Spinal cord (tissue), 10 donors: ENCODE data around the gene EML6. TPM values are rescaled to one million over a fixed set of nuclear protein-coding genes. Genes with fewer than 3 reads are reported as not detected.
"Not testable (repeated sequence)": the region's sequence is repeated elsewhere in the genome, so short reads cannot be mapped to it uniquely, and the experiment has no call there.

Experiments
- DNase-seq, 6 donors: peaks; one replicate each; pipeline versions ENCODE4 v3.0.0 to v3.0.0-alpha.2; 2013 to 2015; ENCODE audit warnings: low spot score in 6 of 6, low read depth in 4 of 6
- H3K27ac ChIP-seq: one replicate; pipeline ENCODE4 v1.5.1; 2013; ENCODE audit warnings: low read depth, low read length, control low read depth
- H3K27me3 ChIP-seq: one replicate; pipeline ENCODE4 v1.6.1; 2013; ENCODE audit warnings: low read length; ENCODE audit not compliant: control insufficient read depth, insufficient read depth
- H3K36me3 ChIP-seq: one replicate; pipeline ENCODE4 v1.6.1; 2013; ENCODE audit warnings: low read length; ENCODE audit not compliant: control insufficient read depth, insufficient read depth
- H3K4me1 ChIP-seq: one replicate; pipeline ENCODE4 v1.6.1; 2013; ENCODE audit warnings: low read length; ENCODE audit not compliant: control insufficient read depth, insufficient read depth
- H3K4me3 ChIP-seq: one replicate; pipeline ENCODE4 v1.5.1; 2013; ENCODE audit warnings: low read depth, low read length, control low read depth
- H3K9me3 ChIP-seq: one replicate; pipeline ENCODE4 v1.6.1; 2013; ENCODE audit warnings: low read length; ENCODE audit not compliant: control insufficient read depth, insufficient read depth
- WGBS: methylation state at CpG from one replicate; pipeline ENCODE4 v1.1.5; 2013; ENCODE audit warnings: missing lambda C conversion rate; ENCODE audit not compliant: insufficient coverage; 5-methylcytosine and 5-hydroxymethylcytosine counted together
- polyA plus RNA-seq, 2 donors: library from polyadenylated mRNA; unstranded; fragments of 120-200 nt; gene quantifications; one replicate each; pipeline ENCODE4 v1.2.1, GENCODE V29; 2013; ENCODE audit not compliant: insufficient read length in 2 of 2
- total RNA-seq, 2 donors: library from RNA; depleted of rRNA in 1 of 2; stranded (reverse); fragments of 120-200 nt in 1 of 2; fragments of >200 nt in 1 of 2; gene quantifications; one replicate each; pipeline versions ENCODE4 v1.2.3 to v1.2.4, GENCODE V29; 2013 to 2014
- donor health status: healthy.

The EML6 gene
- total and polyA plus RNA-seq, 4 donors = 6.9 to 22.6 (median 18.5) TPM

DNA sequence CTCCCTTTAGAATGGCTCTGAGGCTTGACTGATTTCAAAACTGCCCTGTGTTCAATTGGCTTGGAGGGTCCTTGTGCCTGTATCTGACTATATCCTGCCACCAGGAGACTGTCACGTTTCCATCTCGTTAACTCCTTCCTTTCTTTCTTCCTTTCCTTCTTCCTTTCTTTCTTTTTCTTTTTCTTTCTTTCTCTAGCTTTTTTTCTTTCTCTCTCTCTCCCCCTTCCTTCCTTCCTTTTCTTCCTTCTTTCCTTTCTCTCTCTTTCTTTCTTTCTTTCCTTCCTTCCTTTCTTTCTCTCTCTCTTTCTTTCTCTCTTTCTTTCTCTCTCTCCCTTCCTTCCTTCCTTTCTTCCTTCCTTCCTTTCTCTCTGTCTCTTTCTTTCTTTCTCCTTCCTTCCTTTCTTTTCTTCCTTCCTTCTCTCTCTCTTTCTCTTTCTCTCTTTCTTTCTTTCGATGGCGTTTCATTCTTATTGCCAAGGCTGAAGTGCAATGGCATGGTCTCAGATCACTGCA lies 38.1 kb upstream of the EML6 start:
- no peaks in the 10 kb centered on the region for H3K36me3 ChIP-seq
- H3K27ac ChIP-seq = no peak overlapping the region
- no peaks in the 10 kb centered on the region for H3K27me3 ChIP-seq
- no peaks in the 10 kb centered on the region for H3K9me3 ChIP-seq
- WGBS = 82% methylated on average over 4 of the region's 4 CpGs
- no peak for DNase-seq
- H3K4me1 ChIP-seq = no peaks in the 10 kb centered on the region
- H3K4me3 ChIP-seq = no peak overlapping the region

DNA sequence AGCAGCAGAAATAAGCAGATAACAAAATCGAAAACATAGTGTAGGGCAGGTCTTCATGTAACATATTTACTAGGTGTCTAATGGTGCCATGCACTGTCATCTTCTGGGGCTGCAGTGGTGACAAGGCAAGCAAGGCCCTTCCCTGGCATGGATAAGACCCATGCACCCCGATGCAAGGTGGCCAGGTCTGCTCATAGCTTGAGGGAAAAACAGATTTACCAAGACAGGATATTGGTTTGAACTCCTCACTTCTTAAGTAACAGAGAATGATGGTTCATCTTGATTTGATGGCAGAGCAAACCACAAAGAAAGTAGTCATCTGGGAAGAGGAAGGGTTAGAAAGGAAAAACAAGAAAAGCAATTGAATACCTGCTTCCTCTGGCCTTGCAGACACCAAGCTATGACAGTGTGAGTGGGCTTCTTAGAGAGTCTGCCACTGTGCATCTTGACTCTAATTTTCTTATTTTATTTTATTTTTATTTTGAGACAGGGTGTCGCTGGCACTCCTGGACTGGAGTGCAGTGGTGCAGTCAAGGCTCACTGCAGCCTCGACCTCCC lies 35.8 kb upstream of the EML6 start:
- Histone ChIP-seq H3K9me3 (no peaks in the 10 kb centered on the region), H3K36me3 (no peaks in the 10 kb centered on the region), H3K4me1 (no peaks in the 10 kb centered on the region), H3K27ac (no peak overlapping the region), H3K4me3 (no peak overlapping the region), H3K27me3 (no peaks in the 10 kb centered on the region)
- DNase-seq = no peak
- WGBS = 100% methylated on average over 2 of the region's 4 CpGs

DNA sequence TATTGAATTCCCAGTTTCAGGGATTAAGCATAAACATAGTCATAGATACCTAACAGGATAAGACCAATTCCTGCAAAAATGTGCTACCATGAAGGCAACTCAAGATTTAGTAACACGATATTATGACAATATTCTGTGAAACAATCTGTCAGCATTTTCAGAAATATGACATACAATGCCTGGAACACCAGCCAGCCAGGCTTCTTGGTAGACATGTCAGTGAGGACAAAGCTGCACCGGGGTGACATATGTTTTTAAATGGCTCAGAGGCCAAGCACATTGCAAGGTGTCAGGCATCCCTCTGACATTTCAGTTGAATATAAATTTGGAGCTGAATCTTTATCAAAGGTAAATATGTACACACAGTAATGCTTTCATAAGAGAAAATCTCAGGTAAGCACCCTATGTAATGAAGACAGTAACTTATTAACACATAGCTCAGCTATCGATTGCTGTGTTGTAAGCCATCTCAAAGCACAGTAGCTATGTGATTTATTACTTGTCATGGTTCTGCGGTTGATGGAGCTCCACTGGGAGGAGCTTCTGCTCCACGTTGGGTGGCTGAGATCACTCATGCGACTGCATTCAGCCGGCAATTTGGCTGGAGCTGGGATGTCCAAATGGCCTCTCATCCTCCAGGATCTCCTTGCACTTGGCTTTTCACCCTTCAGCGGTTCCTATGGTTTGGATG lies 31.9 kb upstream of the EML6 start:
- H3K36me3 ChIP-seq = no peaks in the 10 kb centered on the region
- WGBS = 80% methylated on average over 6 of the region's 8 CpGs
- no peak overlapping the region for H3K4me3 ChIP-seq
- H3K27ac ChIP-seq = no peak overlapping the region
- no peaks in the 10 kb centered on the region for H3K27me3 ChIP-seq
- H3K4me1 ChIP-seq = peaks cover 5% of the 10 kb centered on the region
- no peak for DNase-seq
- no peaks in the 10 kb centered on the region for H3K9me3 ChIP-seq

DNA sequence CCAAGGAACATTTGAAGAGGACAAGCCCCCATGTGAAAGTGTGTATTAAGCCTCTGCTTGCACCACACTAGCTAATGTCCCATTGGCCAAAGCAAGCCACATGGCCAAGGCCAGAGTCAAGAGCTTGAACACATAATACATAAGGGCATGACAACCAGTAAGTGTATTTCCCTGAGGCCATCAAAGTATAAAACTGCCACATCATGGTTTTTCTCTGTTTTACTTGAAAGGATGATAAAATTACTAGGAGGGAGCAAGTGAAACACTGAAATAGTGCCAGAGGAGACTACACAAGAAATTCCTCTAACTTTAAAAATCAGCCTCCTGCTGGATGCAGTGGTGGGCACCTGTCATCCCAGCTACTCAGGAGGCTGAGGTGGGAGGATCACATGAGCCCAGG lies 30.9 kb upstream of the EML6 start:
- H3K27me3 ChIP-seq = no peaks in the 10 kb centered on the region
- no peak for DNase-seq
- no peaks in the 10 kb centered on the region for H3K9me3 ChIP-seq
- H3K4me1 ChIP-seq = peaks cover 5% of the 10 kb centered on the region
- H3K27ac ChIP-seq = no peak overlapping the region
- H3K36me3 ChIP-seq = no peaks in the 10 kb centered on the region
- no peak overlapping the region for H3K4me3 ChIP-seq

DNA sequence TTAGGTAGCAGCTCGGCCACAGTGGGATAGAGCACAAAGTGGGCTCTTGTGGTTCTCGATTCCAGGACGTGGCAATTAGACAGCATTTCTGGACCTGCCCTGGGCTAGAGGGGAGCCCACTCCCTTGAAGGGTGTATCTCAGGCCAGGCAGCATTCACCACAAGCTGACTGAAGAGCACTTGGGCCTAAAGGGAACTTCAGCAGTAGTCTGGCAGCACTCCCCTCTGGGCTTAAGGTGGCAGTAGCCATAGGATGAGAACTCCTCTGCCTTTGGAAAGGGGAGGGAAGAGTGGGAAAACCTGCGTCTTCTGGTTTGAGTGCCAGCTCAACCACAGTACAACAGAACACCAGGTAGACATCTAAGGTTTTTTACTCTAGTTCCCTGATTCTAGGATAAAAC lies 28.1 kb upstream of the EML6 start:
- WGBS = 100% methylated on average over 3 of the region's 4 CpGs
- H3K4me3 ChIP-seq = no peak overlapping the region
- H3K36me3 ChIP-seq = no peaks in the 10 kb centered on the region
- H3K4me1 ChIP-seq = peaks cover 5% of the 10 kb centered on the region
- H3K27me3 ChIP-seq = no peaks in the 10 kb centered on the region
- H3K9me3 ChIP-seq = no peaks in the 10 kb centered on the region
- no peak overlapping the region for H3K27ac ChIP-seq
- no peak for DNase-seq

DNA sequence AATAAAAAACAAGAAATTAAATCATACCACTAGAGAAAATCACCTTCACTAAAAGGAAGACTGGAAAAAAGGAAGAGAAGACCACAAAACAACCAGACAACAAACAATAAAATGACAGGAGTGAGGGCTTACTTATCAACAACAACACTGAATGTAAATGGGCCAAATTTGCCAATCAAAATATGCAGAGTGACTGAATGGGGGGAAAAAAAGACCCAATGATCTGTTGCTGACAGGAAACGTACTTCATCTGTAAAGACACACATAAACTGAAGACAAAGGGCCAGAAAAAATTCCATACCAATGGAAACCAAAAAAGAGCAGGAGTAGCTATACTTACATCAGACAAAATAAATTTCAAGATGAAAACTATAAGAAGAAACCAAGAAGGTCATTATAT lies 25.5 kb upstream of the EML6 start:
- Histone ChIP-seq H3K9me3 (no peaks in the 10 kb centered on the region), H3K36me3 (no peaks in the 10 kb centered on the region), H3K27me3 (no peaks in the 10 kb centered on the region), H3K4me1 (peaks cover 5% of the 10 kb centered on the region), H3K4me3 (no peak overlapping the region), H3K27ac (no peak overlapping the region)
- WGBS = no CpG with 5 or more reads among the region's 1 CpG
- DNase-seq = no peak

DNA sequence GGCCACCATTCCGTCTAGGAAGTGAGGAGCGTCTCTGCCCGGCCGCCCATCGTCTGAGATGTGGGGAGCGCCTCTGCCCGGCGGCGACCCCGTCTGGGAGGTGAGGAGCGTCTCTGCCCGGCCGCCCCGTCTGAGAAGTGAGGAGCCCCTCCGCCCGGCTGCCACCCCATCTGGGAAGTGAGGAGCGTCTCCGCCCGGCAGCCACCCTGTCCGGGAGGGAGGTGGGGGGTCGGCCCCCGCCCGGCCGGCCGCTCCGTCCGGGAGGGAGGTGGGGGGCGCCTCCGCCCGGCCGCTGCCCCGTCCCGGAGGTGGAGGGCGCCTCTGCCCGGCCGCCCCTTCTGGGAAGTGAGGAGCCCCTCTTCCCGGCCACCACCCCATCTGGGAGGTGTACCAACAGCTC lies 24.5 kb upstream of the EML6 start:
- not testable (repeated sequence) for H3K27ac ChIP-seq
- 96% methylated on average over 14 of the region's 37 CpGs for WGBS

DNA sequence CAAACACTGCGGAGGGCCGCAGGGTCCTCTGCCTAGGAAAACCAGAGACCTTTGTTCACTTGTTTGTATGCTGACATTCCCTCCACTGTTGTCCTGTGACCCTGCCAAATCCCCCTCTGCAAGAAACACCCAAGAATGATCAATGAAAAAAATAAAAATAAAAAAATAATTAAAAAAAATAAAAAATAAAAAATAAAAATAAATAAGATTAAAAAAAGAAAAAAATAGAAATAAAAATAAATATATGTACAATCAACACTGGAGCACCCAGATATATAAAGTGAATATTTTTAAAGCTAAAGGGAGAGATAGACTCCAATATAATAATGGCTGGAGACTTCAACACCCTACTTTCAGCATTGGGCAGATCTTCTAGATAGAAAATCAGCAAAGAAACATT lies 23.8 kb upstream of the EML6 start:
- Histone ChIP-seq H3K4me1 (no peaks in the 10 kb centered on the region), H3K27ac (no peak overlapping the region), H3K27me3 (no peaks in the 10 kb centered on the region), H3K36me3 (no peaks in the 10 kb centered on the region), H3K4me3 (no peak overlapping the region), H3K9me3 (no peaks in the 10 kb centered on the region)
- DNase-seq = no peak
- no CpG with 5 or more reads among the region's 2 CpGs for WGBS

More for the DNA sequence above, 24.5 kb upstream of the EML6 start:
- H3K36me3 ChIP-seq, H3K4me1 ChIP-seq, DNase-seq, H3K9me3 ChIP-seq, H3K27me3 ChIP-seq, H3K4me3 ChIP-seq: not testable (repeated sequence)

DNA sequence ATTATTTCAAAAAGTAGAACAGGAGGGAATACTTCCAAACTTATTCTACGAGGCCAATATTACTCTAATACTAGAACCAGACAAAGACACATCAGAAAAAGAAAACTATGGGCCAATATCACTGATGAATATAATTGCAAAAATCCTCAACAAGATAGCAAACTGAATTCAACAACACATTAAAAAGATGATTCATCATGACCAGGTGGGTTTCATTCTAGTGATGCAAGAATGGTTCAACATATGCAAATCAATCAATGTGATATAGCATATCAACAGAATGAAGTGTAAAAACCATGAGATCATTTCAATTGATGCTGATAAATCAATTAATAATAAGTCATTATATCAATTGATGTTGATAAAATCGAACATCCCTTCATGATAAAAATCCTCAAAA lies 22.4 kb upstream of the EML6 start:
- no peak for DNase-seq
- no CpG with 5 or more reads among the region's 2 CpGs for whole genome bisulfite sequencing
- Histone ChIP-seq H3K36me3 (no peaks in the 10 kb centered on the region), H3K4me1 (no peaks in the 10 kb centered on the region), H3K9me3 (no peaks in the 10 kb centered on the region), H3K27me3 (no peaks in the 10 kb centered on the region), H3K4me3 (no peak overlapping the region), H3K27ac (no peak overlapping the region)

DNA sequence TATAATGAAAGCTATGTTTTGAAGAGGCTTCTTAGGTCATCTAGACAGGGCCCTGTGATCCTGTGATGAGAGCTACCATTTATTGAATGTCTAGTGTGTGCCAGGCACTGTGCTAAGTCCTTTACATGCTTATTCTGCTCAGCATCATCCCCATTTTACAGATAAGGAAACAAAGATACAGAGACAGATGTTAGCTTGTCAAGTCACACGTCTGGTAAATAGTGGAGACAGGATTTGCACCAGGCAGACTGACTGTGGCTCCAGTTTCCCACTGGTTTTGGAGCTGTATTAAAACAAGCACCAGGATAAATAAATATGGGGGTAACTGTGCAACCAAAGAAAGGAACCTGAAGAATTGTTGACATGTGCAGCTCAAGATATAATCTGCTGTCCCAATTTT lies 19.2 kb upstream of the EML6 start:
- Histone ChIP-seq H3K9me3 (no peaks in the 10 kb centered on the region), H3K27ac (no peak overlapping the region), H3K4me3 (no peak overlapping the region), H3K4me1 (peaks cover 10% of the 10 kb centered on the region), H3K27me3 (peaks cover 5% of the 10 kb centered on the region), H3K36me3 (no peaks in the 10 kb centered on the region)
- WGBS = 100% methylated on average over 1 of the region's 1 CpG
- DNase-seq = no peak
